CMK (cell line): ENCODE results near the gene PTPRT.
"Not testable (repeated sequence)": the region's sequence is repeated elsewhere in the genome, so short reads cannot be mapped to it uniquely, and the experiment has no call there.

ENCODE experiments used
- DNase-seq: peaks from one replicate; pipeline ENCODE4 v3.0.0-alpha.2; 2010; ENCODE audit warnings: low read depth

PTPRT gene

DNA sequence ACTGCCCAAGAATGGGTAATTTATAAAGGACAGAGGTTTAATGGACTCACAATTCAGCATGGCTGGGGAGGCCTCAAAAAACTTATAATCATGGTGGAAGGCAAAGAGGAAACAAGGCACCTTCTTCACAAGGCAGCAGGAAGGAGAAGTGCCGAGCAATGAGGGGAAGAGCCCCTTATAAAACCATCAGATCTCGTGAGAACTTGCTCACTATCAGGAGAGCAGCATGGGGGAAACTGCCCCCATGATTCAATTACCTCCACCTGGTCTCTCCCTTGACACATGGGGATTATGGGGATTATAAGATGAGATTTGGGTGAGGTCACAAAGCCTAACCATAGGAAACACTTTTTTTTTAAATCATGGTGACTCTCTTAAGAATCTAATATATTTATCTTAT lies 278.9 kb downstream of the PTPRT start:
- DNase-seq = not testable (repeated sequence)

DNA sequence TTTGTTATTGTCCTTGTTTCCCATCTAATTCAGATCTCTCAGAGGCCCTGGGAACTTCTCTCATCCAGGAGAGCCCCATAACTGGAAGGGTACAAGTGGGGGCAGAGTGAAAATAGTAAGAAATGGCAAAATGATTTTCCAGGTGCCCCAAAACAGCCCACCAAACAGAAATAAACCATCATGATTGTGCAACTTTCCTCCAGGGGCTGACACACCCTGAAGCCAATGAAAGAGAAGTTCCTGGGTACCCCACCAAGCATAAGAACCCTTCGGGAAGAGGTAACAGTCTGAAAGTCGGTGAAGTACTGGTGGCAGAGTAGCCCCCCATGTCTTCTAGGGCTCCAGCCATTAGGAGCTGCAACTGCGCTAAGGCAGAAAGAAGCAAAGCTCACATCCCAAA lies 282.0 kb downstream of the PTPRT start:
- no peak for DNase-seq

- no peak for DNase-seq
These were observed 283.6 kb downstream of the PTPRT start for GRCh38 chr20:42906120-42906519.

DNA sequence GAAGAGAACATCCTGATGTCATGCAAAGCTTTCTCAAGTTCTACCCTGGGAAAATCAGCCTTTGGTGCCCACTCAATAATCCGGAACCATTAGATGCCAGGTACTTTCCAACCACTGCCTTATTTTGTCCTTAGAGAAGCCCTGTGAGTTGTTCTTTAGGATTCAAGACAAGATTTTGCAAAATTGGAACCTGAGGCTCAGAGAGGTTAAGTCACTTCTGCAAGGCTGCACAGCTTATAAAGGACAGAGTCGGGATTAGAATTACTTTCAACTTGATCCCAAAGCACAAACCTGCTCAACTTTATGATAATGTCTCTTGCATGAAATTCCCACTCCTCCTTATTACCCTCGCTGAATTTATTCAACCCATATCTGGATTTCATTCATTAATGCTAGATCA lies 287.2 kb downstream of the PTPRT start:
- no peak for DNase-seq

GRCh38 chr20:42901689-42902440 lies 287.8 kb downstream of the PTPRT start:
- no peak for DNase-seq

GRCh38 chr20:42900764-42901163 lies 288.9 kb downstream of the PTPRT start:
- not testable (repeated sequence) for DNase-seq

- DNase-seq = no peak
These were observed 294.7 kb downstream of the PTPRT start for GRCh38 chr20:42895020-42895419.

- DNase-seq = no peak
These were observed 295.2 kb downstream of the PTPRT start for GRCh38 chr20:42894483-42894882.

- no peak for DNase-seq
These were observed 300.2 kb downstream of the PTPRT start for GRCh38 chr20:42889517-42889916.

GRCh38 chr20:42887281-42887680 lies 302.4 kb downstream of the PTPRT start:
- no peak for DNase-seq

- no peak for DNase-seq
These were observed 302.9 kb downstream of the PTPRT start for GRCh38 chr20:42886801-42887200.

GRCh38 chr20:42886046-42886445 lies 303.7 kb downstream of the PTPRT start:
- DNase-seq = no peak

DNA sequence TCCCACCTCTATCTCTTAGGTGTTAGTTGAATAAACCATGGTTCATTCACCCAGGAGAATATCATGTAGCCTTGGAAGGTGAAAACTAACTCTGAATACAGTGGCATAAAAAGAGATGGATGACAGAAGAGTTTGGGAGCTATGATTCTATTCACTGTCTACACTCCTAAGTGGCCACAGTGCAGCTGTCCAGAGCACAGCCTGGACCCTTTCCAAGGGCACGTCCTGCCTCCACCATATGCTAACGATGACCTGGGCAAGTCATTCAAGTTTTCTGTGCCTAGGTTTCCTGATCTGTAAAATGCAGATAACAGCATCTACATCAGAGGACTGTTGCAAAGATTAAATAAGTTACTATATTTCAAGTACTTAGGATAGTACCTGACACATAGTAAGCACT lies 314.1 kb downstream of the PTPRT start:
- no peak for DNase-seq

- no peak for DNase-seq
These were observed 316.4 kb downstream of the PTPRT start for GRCh38 chr20:42873259-42873658.

GRCh38 chr20:42864116-42864515 lies 325.6 kb downstream of the PTPRT start:
- no peak for DNase-seq

GRCh38 chr20:42862446-42862845 lies 327.3 kb downstream of the PTPRT start:
- no peak for DNase-seq

GRCh38 chr20:42857446-42857845 lies 332.3 kb downstream of the PTPRT start:
- DNase-seq = no peak

- no peak for DNase-seq
These were observed 333.8 kb downstream of the PTPRT start for GRCh38 chr20:42855896-42856295.

DNA sequence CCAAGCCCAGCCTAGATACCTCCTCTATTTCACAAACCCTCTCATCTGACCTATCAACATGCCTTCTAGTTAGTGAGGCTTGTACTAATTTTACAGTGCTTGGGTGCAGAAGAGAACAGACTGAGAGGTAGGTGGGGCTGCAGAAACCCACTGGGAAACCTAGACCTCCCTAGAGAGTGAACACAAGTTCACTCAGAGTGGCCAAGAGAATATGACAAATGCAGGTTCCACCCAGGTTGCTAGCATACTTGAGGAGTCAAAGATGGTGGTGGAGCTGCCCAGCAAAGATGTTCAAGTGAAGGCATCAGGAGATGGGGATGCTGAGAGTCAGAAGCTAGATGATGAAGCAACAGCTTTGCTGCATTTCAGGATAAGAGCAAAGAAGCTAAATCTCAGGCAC lies 337.0 kb downstream of the PTPRT start:
- DNase-seq = no peak

- no peak for DNase-seq
These were observed 342.8 kb downstream of the PTPRT start for GRCh38 chr20:42846784-42847490.

- DNase-seq = no peak
These were observed 345.0 kb downstream of the PTPRT start for GRCh38 chr20:42844751-42845150.

GRCh38 chr20:42837456-42837855 lies 352.2 kb downstream of the PTPRT start:
- DNase-seq = no peak

DNA sequence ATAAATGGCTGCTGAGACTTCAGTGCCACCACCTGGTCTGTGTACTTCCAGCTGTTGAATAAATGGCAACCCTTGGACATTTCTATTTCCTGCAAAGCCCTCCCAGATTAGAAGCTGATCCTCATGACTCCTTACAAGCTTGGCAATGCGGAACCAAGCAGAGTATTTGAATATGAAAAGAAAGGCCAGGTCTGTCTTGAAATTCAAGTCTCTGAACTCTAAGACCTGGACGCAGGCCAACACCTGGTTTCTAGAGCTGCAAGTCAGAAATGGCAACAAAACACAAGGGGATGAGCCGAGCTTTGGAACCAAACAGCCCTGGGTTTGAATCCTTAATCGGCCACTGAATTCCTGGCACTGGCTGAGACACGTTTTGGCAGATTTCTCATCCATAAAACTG lies 353.4 kb downstream of the PTPRT start:
- DNase-seq = no peak

DNA sequence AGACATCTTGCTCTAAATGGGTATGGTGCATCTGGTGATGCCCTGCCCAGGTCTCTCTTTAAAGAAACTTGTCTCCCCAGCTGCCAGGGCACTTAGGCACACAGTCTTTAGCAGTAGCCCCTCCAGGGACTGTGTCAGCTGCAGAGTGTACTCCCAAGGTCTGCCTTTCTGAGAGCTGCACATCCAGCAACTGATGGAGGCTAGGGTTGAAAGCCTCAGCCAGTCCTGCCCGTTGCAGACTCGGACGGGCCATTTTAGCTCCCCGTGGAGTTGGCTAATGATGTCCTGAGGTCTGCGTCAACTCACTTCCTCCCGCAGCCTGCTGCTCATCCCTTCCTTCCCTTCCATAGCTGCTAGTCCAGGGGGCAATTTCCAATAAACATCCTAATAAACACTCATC lies 381.8 kb downstream of the PTPRT start:
- no peak for DNase-seq
